ENCODE measurements around the gene MMP24.

- no peak for TF ChIP-seq CTCF (IDR thresholded peaks at IDR 0.05)
- TF ChIP-seq POLR2A (IDR thresholded peaks at IDR 0.05), result no peak
- no peak for TF ChIP-seq EP300 (IDR thresholded peaks at IDR 0.05; ENCODE audit: low read depth)
Observed at GRCh38 chr20:35273449-35274171, 47.1 kb downstream of the MMP24 start.
